ENCODE results near the gene ATP4A.
"Not testable (repeated sequence)": the region's sequence is repeated elsewhere in the genome, so short reads cannot be mapped to it uniquely, and the experiment has no call there.

The ATP4A gene

GRCh38 chr19:35601971-35602370, 38.5 kb upstream of the ATP4A start:
- no peak for TF ChIP-seq CTCF (IDR thresholded peaks at IDR 0.05; ENCODE audit: insufficient read depth, low read depth, low read length, missing control alignments)
- H3K4me3 ChIP-seq (ENCODE audit: low read depth, low read length): no peak overlapping the region
- no peak for DNase-seq (ENCODE audit: low read depth)

GRCh38 chr19:35596366-35596999, 33.0 kb upstream of the ATP4A start:
- no peak overlapping the region for H3K4me3 ChIP-seq (ENCODE audit: low read depth, low read length)
- no peak for TF ChIP-seq CTCF (IDR thresholded peaks at IDR 0.05; ENCODE audit: insufficient read depth, low read depth, low read length, missing control alignments)
- DNase-seq (ENCODE audit: low read depth): peak; percentile 87

- no peak for DNase-seq (ENCODE audit: low read depth)
- no peak overlapping the region for H3K4me3 ChIP-seq (ENCODE audit: low read depth, low read length)
These were observed 32.5 kb upstream of the ATP4A start for GRCh38 chr19:35595928-35596327.

GRCh38 chr19:35595026-35595425, 31.6 kb upstream of the ATP4A start:
- H3K4me3 ChIP-seq (ENCODE audit: low read depth, low read length): not testable (repeated sequence)

More at GRCh38 chr19:35595928-35596327, 32.5 kb upstream of the ATP4A start:
- TF ChIP-seq CTCF (IDR thresholded peaks at IDR 0.05; ENCODE audit: insufficient read depth, low read depth, low read length, missing control alignments): no peak

GRCh38 chr19:35592226-35592625, 28.8 kb upstream of the ATP4A start:
- peak; percentile 68 for TF ChIP-seq CTCF (IDR thresholded peaks at IDR 0.05; ENCODE audit: insufficient read depth, low read depth, low read length, missing control alignments)
- H3K4me3 ChIP-seq (ENCODE audit: low read depth, low read length): no peak overlapping the region
- DNase-seq (ENCODE audit: low read depth): peak; percentile 76

More at GRCh38 chr19:35595026-35595425, 31.6 kb upstream of the ATP4A start:
- DNase-seq (ENCODE audit: low read depth): not testable (repeated sequence)

- TF ChIP-seq CTCF (IDR thresholded peaks at IDR 0.05; ENCODE audit: insufficient read depth, low read depth, low read length, missing control alignments): no peak
- DNase-seq (ENCODE audit: low read depth): no peak
These were observed 27.4 kb upstream of the ATP4A start for GRCh38 chr19:35590875-35591274.

GRCh38 chr19:35587321-35587720, 23.9 kb upstream of the ATP4A start:
- no peak for DNase-seq (ENCODE audit: low read depth)
- TF ChIP-seq CTCF (IDR thresholded peaks at IDR 0.05; ENCODE audit: insufficient read depth, low read depth, low read length, missing control alignments): no peak
- H3K4me3 ChIP-seq (ENCODE audit: low read depth, low read length): no peak overlapping the region

More at GRCh38 chr19:35590875-35591274, 27.4 kb upstream of the ATP4A start:
- H3K4me3 ChIP-seq (ENCODE audit: low read depth, low read length): no peak overlapping the region
